G401 (cell line): ENCODE results near the gene ATP13A3. TPM values are rescaled to one million over a fixed set of nuclear protein-coding genes. Genes with fewer than 3 reads are reported as not detected.
A peak's percentile ranks its signal among the peaks of the same experiment; 100 is the strongest.

Experiments
- DNase-seq: peaks from one replicate; pipeline ENCODE4 v3.0.0-alpha.2; 2015; ENCODE audit warnings: low spot score
- in situ Hi-C: cut with HindIII; loops from 2 replicates; pipeline ENCODE4 v1.10.0; 2016; ENCODE audit warnings: low sequenced_read_pairs, mixed read lengths
- total RNA-seq: library from RNA; depleted of rRNA; stranded (reverse); fragments of >200 nt; shearing (Covaris generic); gene quantifications from 2 replicates; pipeline ENCODE4 v1.2.3, GENCODE V29; 2014

Gene ATP13A3
- total RNA-seq, 1 experiment from 2014 or later = 60.2 TPM

GRCh38 chr3:194482196-194482593, 4.6 kb downstream of the ATP13A3 start:
- DNase-seq = no peak
- in situ Hi-C loops = no loop called here

- no peak for DNase-seq
- in situ Hi-C loops = no loop called here
Observed at GRCh38 chr3:194481525-194482195, 5.1 kb downstream of the ATP13A3 start.

GRCh38 chr3:194481103-194481502, 5.7 kb downstream of the ATP13A3 start:
- in situ Hi-C loops = no loop called here
- DNase-seq = no peak

GRCh38 chr3:194476784-194477183, 10.0 kb downstream of the ATP13A3 start:
- in situ Hi-C loops = no loop called here
- no peak for DNase-seq

- in situ Hi-C loops = no loop called here
- DNase-seq = peak; percentile 45
Observed at GRCh38 chr3:194475978-194476377, 10.8 kb downstream of the ATP13A3 start.

- no peak for DNase-seq
Observed at GRCh38 chr3:194475138-194475932, 11.5 kb downstream of the ATP13A3 start.

GRCh38 chr3:194474675-194475074, 12.1 kb downstream of the ATP13A3 start:
- in situ Hi-C loops = no loop called here
- no peak for DNase-seq

More at GRCh38 chr3:194475138-194475932, 11.5 kb downstream of the ATP13A3 start:
- in situ Hi-C loops = no loop called here

- in situ Hi-C loops = no loop called here
- peak; percentile 64 for DNase-seq
Observed at GRCh38 chr3:194472290-194472920, 14.4 kb downstream of the ATP13A3 start.

GRCh38 chr3:194471863-194472262, 14.9 kb downstream of the ATP13A3 start:
- in situ Hi-C loops = no loop called here
- DNase-seq = no peak

- DNase-seq = no peak
- in situ Hi-C loops = no loop called here
Observed at GRCh38 chr3:194470615-194471014, 16.2 kb downstream of the ATP13A3 start.

GRCh38 chr3:194469977-194470376, 16.8 kb downstream of the ATP13A3 start:
- in situ Hi-C loops = no loop called here
- DNase-seq = no peak

- in situ Hi-C loops = no loop called here
- DNase-seq = no peak
Observed at GRCh38 chr3:194468086-194468485, 18.7 kb downstream of the ATP13A3 start.

- DNase-seq = no peak
- in situ Hi-C loops = no loop called here
Observed at GRCh38 chr3:194466761-194467356, 19.9 kb downstream of the ATP13A3 start.

- DNase-seq = no peak
- in situ Hi-C loops = no loop called here
Observed at GRCh38 chr3:194465920-194466570, 20.8 kb downstream of the ATP13A3 start.

- in situ Hi-C loops = no loop called here
- DNase-seq = no peak
Observed at GRCh38 chr3:194465246-194465645, 21.6 kb downstream of the ATP13A3 start.

GRCh38 chr3:194464692-194465091, 22.1 kb downstream of the ATP13A3 start:
- DNase-seq = no peak
- in situ Hi-C loops = no loop called here

GRCh38 chr3:194462936-194463335, 23.9 kb downstream of the ATP13A3 start:
- in situ Hi-C loops = no loop called here
- no peak for DNase-seq

GRCh38 chr3:194460566-194460965, 26.2 kb downstream of the ATP13A3 start:
- in situ Hi-C loops = no loop called here

GRCh38 chr3:194458131-194458530, 28.7 kb downstream of the ATP13A3 start:
- in situ Hi-C loops = no loop called here
- DNase-seq = no peak

More at GRCh38 chr3:194460566-194460965, 26.2 kb downstream of the ATP13A3 start:
- no peak for DNase-seq
